ENCODE data around the gene EMCN. TPM values are rescaled to one million over a fixed set of nuclear protein-coding genes. Genes with fewer than 3 reads are reported as not detected.

EMCN gene
- total and polyA plus RNA-seq, 2 donors (not counting 1 experiment from before 2014, with no cell fraction given), result not detected

- DNase-seq (ENCODE audit: low read depth in 2 of 2), result peak in 1 of 2 donors; percentile 69
- no peaks in the 10 kb centered on the region for H3K36me3 ChIP-seq (ENCODE audit: control insufficient read depth, insufficient read depth, low read length)
- no peak overlapping the region for H3K9ac ChIP-seq (ENCODE audit: insufficient read depth, low read length)
- H3K9me3 ChIP-seq (ENCODE audit: control insufficient read depth, insufficient read depth, low read depth, low read length), result no peaks in the 10 kb centered on the region
- H3K4me3 ChIP-seq (replicated peaks in 1 of 4; ENCODE audit: control extremely low read depth in 1 of 4, insufficient read depth in 1 of 4, low read depth in 3 of 4, low read length in 4 of 4), result no peak overlapping the region
- no peak overlapping the region for H3K27ac ChIP-seq (ENCODE audit: insufficient read depth, low read length)
- TF ChIP-seq CTCF (conservative IDR thresholded peaks at IDR 0.05 in 1 of 2, IDR thresholded peaks at IDR 0.05 in 1 of 2; ENCODE audit: low read depth in 1 of 2, low read length in 2 of 2), result no peak
- no peaks in the 10 kb centered on the region for H3K79me2 ChIP-seq (ENCODE audit: control insufficient read depth, insufficient read depth, low read length)
- no peaks in the 10 kb centered on the region for H3K4me1 ChIP-seq (ENCODE audit: control insufficient read depth, extremely low read depth, insufficient read depth, low read length)
- H4K20me1 ChIP-seq (ENCODE audit: control insufficient read depth, extremely low read depth, insufficient read depth, low read length), result no peaks in the 10 kb centered on the region
- no peak overlapping the region for H3K4me2 ChIP-seq (ENCODE audit: extremely low read depth, insufficient read depth, low read length)
- H2AFZ ChIP-seq (ENCODE audit: low read length), result no peak overlapping the region
- no peaks in the 10 kb centered on the region for H3K27me3 ChIP-seq (ENCODE audit: control insufficient read depth, insufficient read depth, low read length)
Observed at GRCh38 chr4:100504086-100504874, 13.5 kb downstream of the EMCN start.

- TF ChIP-seq EZH2 (IDR thresholded peaks at IDR 0.05; ENCODE audit: low read length, missing control alignments) (no peak), CTCF (conservative IDR thresholded peaks at IDR 0.05 in 1 of 2, IDR thresholded peaks at IDR 0.05 in 1 of 2; ENCODE audit: low read depth in 1 of 2, low read length in 2 of 2) (no peak)
- no peak overlapping the region for H2AFZ ChIP-seq (ENCODE audit: low read length)
- H3K79me2 ChIP-seq (ENCODE audit: control insufficient read depth, insufficient read depth, low read length), result no peaks in the 10 kb centered on the region
- no peaks in the 10 kb centered on the region for H3K27me3 ChIP-seq (ENCODE audit: control insufficient read depth, insufficient read depth, low read length)
- H3K9ac ChIP-seq (ENCODE audit: insufficient read depth, low read length), result no peak overlapping the region
- no peaks in the 10 kb centered on the region for H4K20me1 ChIP-seq (ENCODE audit: control insufficient read depth, extremely low read depth, insufficient read depth, low read length)
- H3K9me3 ChIP-seq (ENCODE audit: control insufficient read depth, insufficient read depth, low read depth, low read length), result no peaks in the 10 kb centered on the region
- no peaks in the 10 kb centered on the region for H3K36me3 ChIP-seq (ENCODE audit: control insufficient read depth, insufficient read depth, low read length)
- no peak overlapping the region for H3K27ac ChIP-seq (ENCODE audit: insufficient read depth, low read length)
- peak; percentile 5 to 30 for DNase-seq (ENCODE audit: low read depth in 2 of 2)
- H3K4me3 ChIP-seq (replicated peaks in 1 of 4; ENCODE audit: control extremely low read depth in 1 of 4, insufficient read depth in 1 of 4, low read depth in 3 of 4, low read length in 4 of 4), result no peak overlapping the region
- no peak overlapping the region for H3K4me2 ChIP-seq (ENCODE audit: extremely low read depth, insufficient read depth, low read length)
- no peaks in the 10 kb centered on the region for H3K4me1 ChIP-seq (ENCODE audit: control insufficient read depth, extremely low read depth, insufficient read depth, low read length)
Observed at GRCh38 chr4:100497791-100498190, 20.0 kb downstream of the EMCN start.

GRCh38 chr4:100495074-100495473 lies 22.7 kb downstream of the EMCN start:
- no peak for TF ChIP-seq CTCF (conservative IDR thresholded peaks at IDR 0.05 in 1 of 2, IDR thresholded peaks at IDR 0.05 in 1 of 2; ENCODE audit: low read depth in 1 of 2, low read length in 2 of 2)
- no peak for TF ChIP-seq EZH2 (IDR thresholded peaks at IDR 0.05; ENCODE audit: low read length, missing control alignments)
- Histone ChIP-seq H3K27ac (ENCODE audit: insufficient read depth, low read length) (no peak overlapping the region), H3K4me3 (replicated peaks in 1 of 4; ENCODE audit: control extremely low read depth in 1 of 4, insufficient read depth in 1 of 4, low read depth in 3 of 4, low read length in 4 of 4) (no peak overlapping the region), H3K4me2 (ENCODE audit: extremely low read depth, insufficient read depth, low read length) (no peak overlapping the region), H4K20me1 (ENCODE audit: control insufficient read depth, extremely low read depth, insufficient read depth, low read length) (no peaks in the 10 kb centered on the region), H3K9me3 (ENCODE audit: control insufficient read depth, insufficient read depth, low read depth, low read length) (no peaks in the 10 kb centered on the region), H3K36me3 (ENCODE audit: control insufficient read depth, insufficient read depth, low read length) (no peaks in the 10 kb centered on the region), H3K27me3 (ENCODE audit: control insufficient read depth, insufficient read depth, low read length) (no peaks in the 10 kb centered on the region), H2AFZ (ENCODE audit: low read length) (no peak overlapping the region), H3K79me2 (ENCODE audit: control insufficient read depth, insufficient read depth, low read length) (no peaks in the 10 kb centered on the region), H3K9ac (ENCODE audit: insufficient read depth, low read length) (no peak overlapping the region), H3K4me1 (ENCODE audit: control insufficient read depth, extremely low read depth, insufficient read depth, low read length) (no peaks in the 10 kb centered on the region)
- DNase-seq (ENCODE audit: low read depth in 2 of 2), result no peak
